ENCODE measurements around the gene GNPTAB.

Gene GNPTAB

DNA sequence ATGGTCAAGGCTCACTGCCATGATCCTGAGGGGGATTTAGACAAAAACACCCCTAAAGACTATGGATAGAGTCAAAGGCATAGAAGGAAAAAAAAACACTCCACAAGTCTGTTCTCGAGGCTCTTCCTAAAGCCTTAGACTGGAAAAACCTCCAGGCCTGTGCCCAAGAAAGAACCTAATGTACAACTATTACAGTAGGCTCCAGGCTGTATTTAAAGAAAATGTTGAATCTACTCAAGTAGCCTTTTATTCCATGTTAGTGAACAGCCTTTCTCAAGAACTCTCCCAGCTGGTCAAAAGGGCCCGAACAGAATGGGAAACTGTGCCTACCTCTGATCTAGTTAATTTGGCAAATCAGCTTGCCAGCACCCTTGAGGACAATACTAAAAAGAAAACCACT, 28.3 kb downstream of the GNPTAB start:
- no peak for DNase-seq

DNA sequence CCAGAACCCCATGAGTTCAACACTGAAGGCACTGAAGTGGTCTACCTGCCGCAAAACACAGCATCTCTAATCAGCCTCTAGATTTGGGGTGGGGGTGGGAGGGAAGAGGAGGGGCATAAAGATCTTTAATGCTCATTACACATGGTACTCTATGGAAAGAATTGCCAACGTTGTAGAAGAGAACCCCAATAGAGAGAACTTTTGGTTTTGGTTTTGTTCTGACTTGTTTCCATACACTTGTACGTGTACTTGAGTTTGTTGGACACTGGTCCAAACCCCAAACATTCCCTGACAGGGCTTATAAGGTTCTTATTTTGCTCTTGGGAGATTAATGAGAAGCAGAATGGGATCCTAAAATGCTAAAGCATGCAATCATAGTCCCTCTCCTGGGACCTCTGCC, 31.0 kb downstream of the GNPTAB start:
- no peak for DNase-seq

DNA sequence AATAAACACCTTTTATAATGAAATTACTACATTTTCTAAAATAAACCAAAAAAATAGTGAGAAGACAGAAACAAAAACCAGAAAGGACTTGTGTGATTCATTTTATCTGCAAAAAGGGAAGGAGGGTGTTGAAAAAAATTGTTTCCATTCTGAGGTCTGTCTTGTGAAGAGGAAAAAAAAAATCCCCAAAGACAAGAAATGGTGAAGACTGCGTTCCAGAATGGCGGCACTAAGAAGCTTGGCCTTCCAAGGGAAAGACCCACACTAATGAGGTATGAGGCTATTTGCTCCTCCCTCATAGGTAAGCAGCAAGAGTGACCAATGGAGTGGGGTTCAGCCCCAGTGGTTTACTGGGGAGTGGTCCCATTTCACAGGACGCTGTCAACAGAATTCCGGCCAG, 35.0 kb downstream of the GNPTAB start:
- no peak for DNase-seq

DNA sequence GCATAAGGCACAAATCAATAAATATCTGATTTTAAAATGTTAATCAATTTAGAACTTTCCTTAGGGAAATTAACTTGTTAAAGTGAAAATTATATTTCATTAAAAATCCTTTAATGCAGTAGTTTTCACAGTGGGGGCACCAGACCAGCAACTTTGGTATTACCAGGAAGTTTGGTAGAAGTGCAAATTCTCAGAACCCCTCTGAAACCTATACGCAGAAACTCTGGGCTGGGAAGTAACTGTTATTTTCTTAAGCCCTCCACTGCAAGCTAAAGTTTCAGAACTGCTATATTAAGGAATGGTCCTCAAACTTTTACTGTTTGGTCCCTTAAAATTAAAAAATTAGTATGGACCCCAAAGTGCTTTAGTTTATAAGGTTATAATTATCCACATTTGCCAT, 35.7 kb downstream of the GNPTAB start:
- DNase-seq = no peak

DNA sequence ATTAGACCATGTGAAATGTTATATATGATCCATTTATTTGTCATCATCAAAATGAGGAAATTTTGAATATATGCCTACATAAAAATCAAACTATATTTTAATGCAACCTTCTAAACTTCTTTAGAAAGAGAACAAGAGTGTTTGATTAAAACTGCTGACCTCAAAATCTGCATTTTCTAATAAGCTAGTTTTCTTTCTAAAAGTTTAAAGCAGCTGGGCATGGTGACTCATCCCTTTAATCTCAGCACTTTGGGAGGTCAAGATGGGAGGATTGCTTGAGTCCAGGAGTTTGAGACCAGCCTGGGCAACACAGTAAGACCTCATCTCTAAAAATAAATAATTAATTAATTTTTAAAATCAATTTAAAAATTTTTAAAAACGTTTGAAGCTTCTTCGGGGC, 36.2 kb downstream of the GNPTAB start:
- no peak for DNase-seq

DNA sequence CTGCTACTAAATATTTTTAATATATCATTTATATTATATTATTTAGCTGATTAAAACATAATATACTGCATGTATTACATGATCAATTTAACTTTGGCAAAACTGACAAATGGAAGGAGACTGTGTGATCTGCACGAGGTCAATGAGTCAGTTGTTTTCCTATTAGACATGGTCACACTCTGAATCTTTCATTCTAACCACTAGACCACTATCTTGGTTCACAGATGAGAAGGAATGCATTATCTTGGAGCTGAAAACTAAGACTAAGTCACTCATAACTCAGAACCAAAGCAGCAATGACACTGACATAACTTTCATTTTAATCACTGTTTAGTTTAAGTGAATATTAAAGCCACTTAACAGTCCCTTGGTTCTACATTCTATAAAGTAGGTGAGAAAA, 37.4 kb downstream of the GNPTAB start:
- no peak for DNase-seq

DNA sequence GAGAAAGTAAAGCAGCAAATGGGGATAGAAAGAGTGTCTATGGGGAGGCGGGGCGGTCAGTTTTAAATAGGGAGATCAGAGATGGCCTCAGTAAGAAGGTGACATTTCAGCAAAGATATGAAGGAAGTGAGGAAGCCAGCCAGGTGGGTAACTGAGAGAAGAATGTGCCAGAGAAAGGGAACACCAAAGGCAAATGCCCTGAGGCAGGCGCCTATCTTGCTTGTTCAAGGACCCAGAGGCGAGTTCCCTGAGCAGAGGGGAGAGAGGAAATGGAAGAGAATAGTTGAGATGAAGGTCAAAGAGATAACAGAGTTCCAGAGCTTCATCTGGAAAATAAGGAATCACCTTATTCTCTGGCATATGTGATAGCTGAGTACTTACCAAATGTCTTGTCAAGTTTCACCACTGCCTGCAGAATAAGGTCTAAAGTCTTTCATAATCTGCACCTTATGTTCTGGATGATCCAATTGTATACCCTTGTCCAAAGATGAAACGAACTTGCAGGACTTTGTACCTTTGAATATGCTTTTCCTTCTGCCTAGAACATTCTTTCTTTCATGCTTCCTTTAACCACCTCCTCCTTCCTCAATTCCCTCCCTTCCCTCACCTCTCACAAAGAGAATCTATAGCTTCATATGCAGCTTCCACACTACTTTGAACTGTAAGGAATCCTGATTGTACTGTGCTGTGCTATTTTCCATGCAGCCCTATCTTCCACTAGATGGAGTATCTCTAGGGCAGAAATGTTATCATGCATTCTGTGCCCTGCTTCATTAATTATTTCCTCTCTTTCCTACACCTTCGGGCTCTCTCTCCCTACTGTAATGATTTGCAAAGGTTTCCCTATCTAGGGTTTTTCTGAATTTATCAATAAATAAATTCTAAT, 38.5 kb downstream of the GNPTAB start:
- DNase-seq = no peak

DNA sequence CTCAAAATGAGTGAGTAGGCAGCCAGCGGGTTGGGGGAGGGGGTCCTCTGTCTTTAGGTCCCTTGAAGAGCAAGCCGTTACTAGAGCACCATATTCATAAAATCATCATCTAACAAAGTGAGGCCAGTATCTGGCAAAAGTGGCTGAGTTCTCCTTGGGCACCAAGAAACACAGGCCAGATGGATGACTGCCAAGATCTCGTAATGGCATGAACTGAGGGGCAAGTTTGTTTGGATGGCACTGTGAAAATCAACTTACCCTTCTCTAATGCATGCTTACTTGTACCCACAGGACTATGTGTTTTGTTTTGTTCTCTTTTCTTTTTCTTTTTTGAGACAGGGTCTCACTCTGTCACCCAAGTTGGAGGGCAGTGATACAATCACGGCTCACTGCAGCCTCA, 41.6 kb downstream of the GNPTAB start:
- DNase-seq = no peak

DNA sequence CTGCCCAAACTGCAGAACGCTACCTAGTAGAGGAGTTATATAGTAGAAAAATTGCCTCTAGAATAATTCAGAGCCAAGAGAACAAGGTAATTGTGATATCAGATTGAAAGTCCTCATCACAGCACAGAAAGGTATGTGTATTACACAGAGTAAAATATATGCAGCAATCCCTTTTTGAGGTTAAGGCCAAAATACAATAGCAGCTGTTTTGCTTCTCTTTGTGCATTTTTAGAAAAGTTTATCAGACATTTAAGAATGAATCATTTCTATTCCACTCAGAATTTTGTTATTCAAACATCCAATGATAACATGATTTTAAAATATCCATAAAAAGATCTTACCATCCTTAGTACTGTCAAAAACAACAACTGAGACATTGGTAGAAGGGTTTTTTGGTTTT, 45.1 kb downstream of the GNPTAB start:
- DNase-seq = no peak

DNA sequence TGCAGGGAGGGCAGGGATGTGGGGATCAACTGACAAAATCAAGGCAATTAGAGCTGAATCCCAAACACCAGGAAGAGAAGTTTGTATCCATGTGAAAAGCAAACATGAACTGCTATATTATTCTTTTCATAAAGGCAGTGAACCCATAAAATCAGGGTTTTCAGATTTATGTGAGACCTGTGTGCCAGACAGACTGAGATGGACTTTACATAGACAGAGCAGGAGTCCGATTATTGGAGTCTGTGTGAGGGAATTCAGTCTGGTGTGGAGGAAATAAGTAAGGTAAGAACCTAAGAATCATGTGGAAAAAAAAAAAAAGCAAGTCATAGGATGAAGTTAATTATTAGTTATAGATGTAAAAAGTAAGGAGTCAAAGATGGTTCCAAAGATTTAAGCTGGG, 46.4 kb downstream of the GNPTAB start:
- DNase-seq = no peak

DNA sequence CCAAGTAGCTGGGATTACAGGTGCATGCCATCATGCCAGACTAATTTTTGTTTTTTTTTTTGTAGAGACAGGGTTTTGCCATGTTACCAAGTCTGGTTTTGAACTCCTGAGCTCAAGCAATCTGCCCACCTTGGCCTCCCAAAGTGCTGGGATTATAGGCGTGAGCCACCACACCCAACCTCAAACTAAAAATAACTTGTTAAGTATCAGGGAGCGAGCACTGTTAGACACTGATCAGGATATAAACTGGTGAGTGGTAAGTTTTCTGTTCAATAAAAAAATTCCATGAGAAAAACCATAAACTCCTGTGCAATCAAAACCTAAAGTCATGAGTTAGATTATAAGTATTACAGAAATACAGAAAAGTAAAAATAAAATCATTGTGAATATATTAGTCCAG, 46.9 kb downstream of the GNPTAB start:
- DNase-seq = no peak

DNA sequence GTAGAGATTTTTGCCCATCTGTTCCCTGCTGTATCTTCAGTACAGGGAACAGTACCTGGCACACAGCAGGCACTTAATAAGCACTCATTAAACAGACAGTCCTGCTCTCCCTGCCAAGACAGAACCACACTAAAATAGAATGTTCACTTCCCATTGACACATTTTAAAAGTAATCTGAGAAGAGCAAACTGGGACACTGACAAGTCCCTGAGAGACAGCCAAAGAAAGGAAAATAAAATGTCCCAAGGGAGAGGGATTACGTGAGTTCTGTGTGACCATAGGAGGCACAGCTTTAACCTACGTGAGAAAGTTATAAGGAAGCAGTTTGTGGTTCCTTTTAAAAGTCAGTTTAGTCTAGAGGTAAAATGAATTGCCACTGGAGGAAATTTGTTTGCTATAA, 47.6 kb downstream of the GNPTAB start:
- no peak for DNase-seq

DNA sequence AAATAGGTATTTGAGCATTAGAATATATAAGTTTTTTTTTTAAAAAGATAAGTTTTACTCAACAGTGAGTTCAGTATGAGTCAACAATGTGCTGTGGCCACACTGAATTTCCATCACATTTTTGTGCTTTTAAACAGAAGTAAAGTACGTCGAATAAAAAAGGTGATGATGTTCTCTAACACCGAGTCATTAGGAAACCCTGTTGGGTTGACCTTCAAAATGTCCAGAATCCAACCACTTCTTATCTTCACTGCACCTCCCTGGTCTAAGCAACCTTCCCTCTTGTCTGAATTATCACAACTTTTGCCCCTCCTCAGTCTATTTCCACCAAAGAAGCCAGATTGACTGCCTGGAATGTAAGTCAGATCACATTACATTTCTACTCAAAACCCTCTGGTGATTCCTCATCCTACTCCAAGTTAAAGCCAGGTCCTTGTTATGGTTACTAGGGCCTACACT, 48.5 kb downstream of the GNPTAB start:
- no peak for DNase-seq

DNA sequence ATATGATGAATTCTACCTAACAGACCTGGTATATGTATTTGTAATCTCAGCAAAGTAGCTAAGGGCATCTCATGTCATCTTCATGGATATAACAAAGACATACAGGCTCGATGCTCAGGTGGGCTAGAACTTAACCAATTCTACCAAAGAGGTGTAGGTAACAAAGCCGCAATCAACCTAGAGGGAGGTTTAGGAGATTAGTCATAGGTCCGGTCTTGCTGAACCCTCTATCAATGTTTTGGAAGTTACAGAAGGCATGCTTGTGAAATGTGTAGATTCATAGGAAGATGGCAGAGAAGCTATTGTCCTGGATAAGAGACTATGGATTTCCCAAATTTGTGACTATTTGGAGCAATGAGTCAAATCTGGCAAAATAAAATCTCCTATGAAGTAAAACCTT, 48.9 kb downstream of the GNPTAB start:
- no peak for DNase-seq

DNA sequence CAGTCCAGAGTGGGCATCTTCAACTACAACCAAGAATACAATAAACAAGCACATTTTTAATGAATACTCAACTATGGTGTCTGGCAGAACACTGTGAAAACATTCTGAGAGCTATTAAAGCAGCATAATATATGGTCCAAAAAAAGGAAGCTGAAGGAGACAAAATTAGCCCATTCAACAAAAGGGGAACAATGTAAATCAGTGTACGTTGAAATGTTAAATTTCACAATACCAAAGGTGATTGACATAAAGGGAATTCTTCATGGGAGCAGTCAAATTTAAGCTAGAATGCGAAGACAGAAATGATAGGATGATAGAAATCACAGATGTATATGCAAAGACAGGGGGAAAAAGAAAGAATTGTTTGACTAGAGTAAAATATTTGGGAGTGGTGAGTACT, 50.2 kb downstream of the GNPTAB start:
- DNase-seq = no peak

DNA sequence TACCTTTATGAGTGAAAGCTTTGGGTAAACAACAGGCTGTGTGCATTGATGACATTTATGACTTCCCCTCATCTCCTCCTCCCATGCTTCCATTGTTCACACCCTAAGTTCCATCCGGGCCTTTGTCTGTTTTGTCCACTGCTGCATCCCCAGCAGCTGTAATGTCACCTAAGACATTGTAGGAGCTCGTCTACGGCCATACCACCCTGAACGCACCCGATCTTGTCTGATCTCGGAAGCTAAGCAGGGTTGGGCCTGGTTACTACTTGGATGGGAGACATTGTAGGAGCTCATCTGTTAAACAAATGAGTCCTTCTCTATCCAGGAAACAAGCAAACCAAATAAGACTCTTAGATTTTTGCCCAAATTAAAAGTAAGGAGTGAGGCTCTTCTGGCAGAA, 51.1 kb downstream of the GNPTAB start:
- DNase-seq = no peak

DNA sequence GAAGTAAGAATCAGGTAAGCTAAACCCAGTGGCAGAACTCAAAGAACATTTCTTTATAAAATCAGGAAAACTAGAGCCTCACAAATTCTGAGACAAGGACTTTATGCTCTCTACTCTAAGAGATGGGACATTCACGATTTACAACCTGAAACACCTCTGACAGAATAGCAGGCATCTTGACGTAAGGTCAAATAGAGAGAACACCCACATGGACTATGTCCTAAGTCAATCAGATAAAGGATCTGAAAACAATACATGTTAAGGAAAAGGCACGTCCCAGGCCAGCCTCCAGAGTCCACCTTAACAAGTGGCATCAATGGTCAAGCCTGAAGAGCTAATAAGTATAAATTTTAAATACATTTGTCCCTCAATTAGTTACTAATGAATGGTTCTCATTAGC, 51.6 kb downstream of the GNPTAB start:
- no peak for DNase-seq

DNA sequence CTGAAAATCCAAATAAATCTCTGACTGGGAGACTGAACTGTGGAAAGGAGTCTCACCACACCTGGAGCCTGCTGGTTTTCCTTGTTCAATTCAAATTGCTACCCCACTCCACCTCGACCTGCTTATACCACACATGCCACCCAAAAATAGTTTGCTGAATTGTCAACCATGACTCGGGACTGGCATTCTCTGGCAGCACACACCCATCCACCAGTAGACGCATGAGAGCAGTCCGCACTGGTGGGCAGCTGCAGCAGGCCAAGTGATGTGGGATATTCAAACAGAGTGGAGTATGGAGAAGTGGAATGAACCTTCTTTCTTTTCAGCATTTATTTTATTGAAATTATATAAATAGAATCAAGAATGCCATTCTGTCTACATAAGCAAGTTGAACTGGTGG, 52.8 kb downstream of the GNPTAB start:
- DNase-seq = peak; percentile 49

DNA sequence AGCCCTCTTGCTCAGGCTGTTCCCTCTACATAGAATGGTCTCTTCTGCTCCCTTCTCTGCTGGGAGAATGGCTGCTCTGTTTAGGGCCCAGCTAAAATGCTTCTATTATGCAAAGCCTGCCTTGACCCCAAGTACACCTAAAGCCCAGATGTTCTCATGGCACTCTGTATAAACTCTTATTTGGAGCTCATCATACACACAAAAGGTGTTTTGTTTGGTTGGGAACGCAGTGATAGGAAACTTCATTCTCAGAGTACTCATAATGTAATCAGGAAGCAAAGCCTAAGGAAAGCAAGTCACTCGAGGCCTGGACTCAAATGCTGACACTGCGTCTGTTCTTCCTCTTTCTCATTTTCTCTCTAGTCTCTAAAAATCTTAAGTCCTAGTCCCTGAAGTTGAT, 53.3 kb downstream of the GNPTAB start:
- DNase-seq = peak; percentile 72

DNA sequence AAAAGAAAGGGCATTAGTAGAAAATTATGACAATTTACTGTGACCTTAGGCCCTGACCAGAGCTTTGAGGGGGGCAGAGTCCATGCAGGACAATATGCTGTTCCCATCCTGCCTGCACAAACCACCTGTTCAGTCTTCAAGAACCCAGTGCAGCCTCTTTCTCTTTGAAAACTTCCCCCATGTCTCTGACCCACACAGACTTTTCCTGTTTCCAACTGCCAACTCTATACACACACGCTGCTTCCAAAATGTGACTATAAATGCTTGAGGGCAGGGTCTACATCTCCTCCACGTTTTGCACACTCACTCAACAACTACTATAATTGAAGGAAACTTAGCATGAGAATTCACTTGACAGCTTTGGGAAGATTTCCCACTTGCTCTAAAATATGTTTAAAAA, 54.9 kb downstream of the GNPTAB start:
- DNase-seq = no peak

DNA sequence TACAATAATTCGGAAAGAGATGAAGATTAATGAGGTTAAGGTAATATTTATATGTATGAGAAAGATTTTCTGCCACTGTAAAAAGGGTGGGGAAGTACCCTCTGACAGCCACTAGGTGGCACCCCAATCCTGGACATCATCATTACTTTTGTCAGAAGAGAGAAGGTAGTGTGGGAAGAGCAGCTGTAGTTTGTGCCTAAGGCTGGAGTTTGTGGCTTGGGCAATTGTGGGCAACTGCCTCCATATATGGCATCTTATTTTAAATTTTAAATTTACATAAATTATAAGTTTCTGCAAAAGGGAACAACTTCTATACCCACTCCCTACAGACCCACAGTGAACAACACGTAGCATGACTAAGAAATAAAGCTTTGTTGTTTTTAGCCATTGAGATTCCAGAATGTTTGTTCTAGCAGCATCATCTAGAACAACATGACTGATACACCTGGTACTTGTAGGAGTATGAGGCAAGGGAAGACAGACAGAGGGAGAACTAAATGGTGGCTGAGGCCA, 57.1 kb downstream of the GNPTAB start:
- DNase-seq = peak; percentile 57

DNA sequence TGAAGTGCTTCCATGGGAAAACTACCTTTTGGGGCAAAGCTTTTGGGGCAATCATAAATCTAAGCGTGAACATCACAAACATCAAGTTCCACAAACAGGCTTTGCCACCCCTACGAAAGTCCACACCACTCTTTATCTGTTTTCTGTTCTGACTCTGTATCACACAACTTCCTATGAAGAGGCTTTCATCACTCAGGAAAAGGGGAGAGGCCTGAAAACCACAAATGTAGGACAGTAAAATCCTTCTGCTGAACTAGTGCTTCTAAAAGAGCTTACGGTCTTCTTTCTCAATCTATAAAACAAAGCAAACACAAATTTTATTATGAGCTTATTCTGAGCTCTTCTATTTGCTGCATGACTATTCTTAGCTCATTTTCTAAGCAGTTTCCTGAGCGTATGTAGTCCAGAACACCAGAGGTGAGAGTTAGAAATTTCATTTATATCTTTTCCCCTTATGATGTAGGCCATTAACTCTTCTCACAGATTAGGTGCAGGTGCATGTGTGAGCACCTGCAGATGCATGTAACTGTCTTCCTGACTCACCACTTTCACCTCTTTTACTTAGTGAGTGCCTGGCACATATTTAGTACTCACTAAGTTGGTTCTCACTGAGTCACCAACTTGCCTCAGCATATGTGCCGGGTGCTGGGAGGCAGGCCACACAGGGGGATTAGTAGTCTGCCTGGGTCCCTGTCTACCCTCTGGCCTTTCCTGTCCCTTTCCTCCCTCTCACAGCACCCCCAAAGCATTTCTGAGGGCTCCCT, 58.6 kb downstream of the GNPTAB start:
- DNase-seq = peak; percentile 87

DNA sequence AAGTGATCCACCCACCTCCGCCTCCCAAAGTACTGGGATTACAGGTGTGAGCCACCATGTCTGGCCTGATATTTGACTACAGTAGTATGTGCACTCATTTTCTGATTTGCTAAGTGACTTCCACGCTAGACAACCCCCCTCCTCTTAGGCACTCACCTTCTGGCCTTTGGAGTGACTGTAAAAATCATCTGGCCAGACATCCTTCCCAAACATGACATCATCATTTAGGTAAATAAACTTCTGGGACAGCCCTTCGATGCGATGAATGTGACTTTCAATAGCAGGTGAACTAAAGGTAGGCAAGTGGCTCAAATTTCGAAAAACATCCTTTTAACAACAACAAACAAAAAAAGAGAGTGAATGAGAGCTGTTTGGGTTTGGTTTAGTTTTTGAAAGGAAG, 60.9 kb downstream of the GNPTAB start:
- DNase-seq = no peak

DNA sequence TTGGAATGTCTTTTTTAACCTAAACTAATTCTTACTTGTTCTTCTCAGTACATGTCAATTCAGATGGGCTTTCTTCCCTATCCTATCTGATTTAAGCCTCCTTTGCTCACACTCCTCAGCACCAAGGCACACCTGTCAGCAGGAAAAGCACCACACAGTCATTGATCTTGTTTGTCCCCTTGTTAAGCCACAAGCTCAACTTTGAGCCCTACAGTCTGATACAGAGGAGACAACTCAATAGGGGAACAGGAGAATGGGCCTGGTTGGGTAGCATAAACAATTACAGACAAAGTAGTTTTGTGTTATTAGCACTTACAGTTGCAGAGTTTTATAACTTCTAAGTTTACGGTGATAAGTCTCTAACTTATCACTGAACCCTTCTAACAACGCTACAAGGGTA, 62.0 kb downstream of the GNPTAB start:
- DNase-seq = no peak
